HCT116 (cell line): Measurements from ENCODE around the gene DHRS7. TPM values are rescaled to one million over a fixed set of nuclear protein-coding genes. Genes with fewer than 3 reads are reported as not detected.

Experiments
- ATAC-seq: fragments of 200-7000 bp; cut with Tn5 transposase; 2 replicates; pipeline ENCODE4 v1.9.1; 2020; ENCODE audit warnings: mild to moderate bottlenecking, moderate library complexity
- BruUV-seq: library from RNA; stranded (reverse); fragments of 400-500 nt; replicated peaks from 2 replicates; lab custom pipeline; 2021; lab: Mats Ljungman, UMichigan
- CTCF ChIA-PET: fragments of 300-600 bp; sonication (Branson Sonifier 250); formaldehyde crosslinking; loops from one replicate; lab custom pipeline; 2021; ENCODE audit warnings: antibody characterized with exemption; lab: Charles Lee
- POLR2A ChIA-PET: fragments of 300-600, 350-600 bp; sonication (Branson Sonifier 250); formaldehyde crosslinking; loops from one replicate; lab custom pipeline; 2021; ENCODE audit warnings: antibody characterized with exemption; lab: Charles Lee
- RAD21 ChIA-PET, 2 experiments: fragments of 300-600 bp; sonication (Branson Sonifier 250); formaldehyde crosslinking; loops; one replicate each; lab custom pipeline; 2023; ENCODE audit warnings: low total read pairs in 2 of 2; ENCODE audit not compliant: uncharacterized antibody in 2 of 2, unreplicated experiment in 2 of 2, low non-redundant PET in 1 of 2; lab: Charles Lee
- DNase-seq: peaks from one replicate; pipeline ENCODE4 v3.0.0-alpha.2; 2010; ENCODE audit warnings: low read depth, low spot score
- H2AFZ ChIP-seq: fragments of 200-600 bp; shearing (Covaris generic), sonication (generic); 2 replicates; pipeline ENCODE4 v1.6.1; 2017; ENCODE audit warnings: low read depth, mixed run types, mixed read lengths, antibody characterized with exemption, low read length; ENCODE audit not compliant: poor library complexity, severe bottlenecking
- H3K27ac ChIP-seq: 2 replicates; pipeline ENCODE4 v1.5.1; 2012; ENCODE audit warnings: low read depth, low read length
- H3K27me3 ChIP-seq: fragments of 200-600 bp; sonication (generic); 2 replicates; pipeline ENCODE4 v1.6.1; 2016; ENCODE audit warnings: mixed run types, low read length, mixed read lengths; ENCODE audit not compliant: insufficient read depth
- H3K36me3 ChIP-seq, 2 experiments: fragments of 200-500 bp in 1 of 2; fragments of 200-600 bp in 1 of 2; sonication (Bioruptor generic) in 1 of 2; sonication (generic) in 1 of 2; 2 replicates each; pipeline versions ENCODE4 v1.5.1 to v1.6.1; 2014 to 2016; ENCODE audit warnings: low read length in 2 of 2, inconsistent platforms in 1 of 2, mixed read lengths in 1 of 2, mixed run types in 1 of 2; ENCODE audit not compliant: insufficient read depth in 2 of 2, control insufficient read depth in 1 of 2
- H3K4me1 ChIP-seq, 2 experiments: fragments of 200-600 bp in 1 of 2; sonication (generic) in 1 of 2; 2 replicates each; pipeline versions ENCODE4 v1.5.1 to v1.6.1; 2012 to 2017; ENCODE audit warnings: low read length in 2 of 2, inconsistent platforms in 1 of 2, mild to moderate bottlenecking in 1 of 2, mixed read lengths in 1 of 2, mixed run types in 1 of 2, moderate library complexity in 1 of 2; ENCODE audit not compliant: insufficient read depth in 2 of 2, control insufficient read depth in 1 of 2
- H3K4me2 ChIP-seq: fragments of 200-600 bp; sonication (generic); 2 replicates; pipeline ENCODE4 v1.6.1; 2017; ENCODE audit warnings: mixed run types, low read length, mixed read lengths
- H3K4me3 ChIP-seq, 2 experiments: fragments of 200-600 bp in 1 of 2; sonication (generic) in 1 of 2; replicated peaks in 1 of 2; 2 replicates each; pipeline ENCODE4 v1.5.1; 2011 to 2016; ENCODE audit warnings: low read length in 2 of 2, control low read depth in 1 of 2, low read depth in 1 of 2, mild to moderate bottlenecking in 1 of 2, mixed read lengths in 1 of 2, mixed run types in 1 of 2
- H3K79me2 ChIP-seq: fragments of 200-600 bp; sonication (generic); 2 replicates; pipeline ENCODE4 v1.6.1; 2017; ENCODE audit warnings: mild to moderate bottlenecking, mixed run types, low read length, moderate library complexity, mixed read lengths; ENCODE audit not compliant: insufficient read depth
- H3K9ac ChIP-seq: fragments of 200-600 bp; sonication (generic); 2 replicates; pipeline ENCODE4 v1.6.1; 2016; ENCODE audit warnings: low read length, mixed read lengths
- H3K9me2 ChIP-seq: fragments of 200-600 bp; sonication (generic), shearing (Covaris generic); 2 replicates; pipeline ENCODE4 v1.6.1; 2017; ENCODE audit warnings: mixed run types, mild to moderate bottlenecking, moderate library complexity; ENCODE audit not compliant: insufficient read depth
- H3K9me3 ChIP-seq, 2 experiments: fragments of 200-500 bp in 1 of 2; fragments of 200-600 bp in 1 of 2; sonication (Bioruptor generic) in 1 of 2; sonication (generic) in 1 of 2; 2 replicates each; pipeline ENCODE4 v1.6.1; 2014 to 2017; ENCODE audit warnings: low read length in 2 of 2, mixed read lengths in 2 of 2, inconsistent platforms in 1 of 2, low read depth in 1 of 2, mild to moderate bottlenecking in 1 of 2, mixed run types in 1 of 2, moderate library complexity in 1 of 2; ENCODE audit not compliant: control insufficient read depth in 1 of 2, insufficient read depth in 1 of 2
- H4K20me1 ChIP-seq: fragments of 200-600 bp; sonication (generic), shearing (Covaris generic); 2 replicates; pipeline ENCODE4 v1.6.1; 2017; ENCODE audit warnings: mixed run types, mild to moderate bottlenecking, moderate library complexity; ENCODE audit not compliant: insufficient read depth
- CEBPB ChIP-seq: IDR thresholded peaks from 2 replicates; pipeline ENCODE4 v1.6.1; 2012; ENCODE audit warnings: low read depth
- EGR1 ChIP-seq: IDR thresholded peaks from 2 replicates; pipeline ENCODE4 v1.6.1; 2012; ENCODE audit warnings: low read depth
- ELF1 ChIP-seq: IDR thresholded peaks from 2 replicates; pipeline ENCODE4 v1.6.1; 2012; ENCODE audit warnings: low read depth, borderline replicate concordance
- EZH2 ChIP-seq: fragments of 200-600 bp; sonication (generic); IDR thresholded peaks from 2 replicates; pipeline ENCODE4 v1.6.1; 2017; ENCODE audit warnings: antibody characterized with exemption, mixed run types
- EZH2phosphoT487 ChIP-seq: fragments of 200-600 bp; IDR thresholded peaks from 2 replicates; pipeline ENCODE4 v1.6.1; 2018; ENCODE audit warnings: antibody characterized with exemption, borderline replicate concordance
- FOSL1 ChIP-seq: IDR thresholded peaks from 2 replicates; pipeline ENCODE4 v1.6.1; 2012; ENCODE audit warnings: low read depth
- JUND ChIP-seq: IDR thresholded peaks from 2 replicates; pipeline ENCODE4 v1.6.1; 2012
- POLR2A ChIP-seq: IDR thresholded peaks from 2 replicates; pipeline ENCODE4 v1.7.0; 2011; ENCODE audit warnings: borderline replicate concordance; ENCODE audit not compliant: insufficient read depth, insufficient read length; ENCODE audit errors: extremely low read depth
- POLR2AphosphoS5 ChIP-seq: IDR thresholded peaks from 2 replicates; pipeline ENCODE4 v1.6.1; 2011; ENCODE audit warnings: mild to moderate bottlenecking, low read depth, low read length, moderate library complexity
- RAD21 ChIP-seq: IDR thresholded peaks from 2 replicates; pipeline ENCODE4 v1.6.1; 2012; ENCODE audit warnings: low read depth, mild to moderate bottlenecking
- TCF7L2 ChIP-seq: IDR thresholded peaks from 2 replicates; pipeline ENCODE4 v1.7.0; 2011; ENCODE audit warnings: borderline replicate concordance, inconsistent platforms; ENCODE audit not compliant: insufficient read depth, insufficient read length; ENCODE audit errors: extremely low read depth
- YY1 ChIP-seq: IDR thresholded peaks from 2 replicates; pipeline ENCODE4 v1.6.1; 2011; ENCODE audit warnings: low read length, low read depth, moderate library complexity, mild to moderate bottlenecking; ENCODE audit not compliant: insufficient replicate concordance; ENCODE audit errors: extremely low read depth
- intact Hi-C: fragments of 100-400 bp; cut with micrococcal nuclease; formaldehyde crosslinking; loops from 2 replicates; pipeline ENCODE4 v1.10.0; 2022
- total RNA-seq: library from RNA; stranded (reverse); gene quantifications from one replicate; pipeline ENCODE4 v1.2.1, GENCODE V29; 2021; ENCODE audit not compliant: unreplicated experiment
- TF ChIP-seq, protein P1 (sequence below): IDR thresholded peaks from 2 replicates; pipeline ENCODE4 v1.6.1; 2012
- TF ChIP-seq, protein P2 (sequence below): IDR thresholded peaks from 2 replicates; pipeline ENCODE4 v1.6.1; 2012
- TF ChIP-seq, protein P3 (sequence below): IDR thresholded peaks from 2 replicates; pipeline ENCODE4 v1.6.1; 2011; ENCODE audit warnings: mild to moderate bottlenecking, low read length, moderate library complexity; ENCODE audit not compliant: insufficient replicate concordance; ENCODE audit errors: extremely low read depth
- TF ChIP-seq, protein P4 (sequence below), 3 experiments: fragments of 200-600 bp in 1 of 3; sonication (generic) in 1 of 3; IDR thresholded peaks in 2 of 3; conservative IDR thresholded peaks in 1 of 3; 2 replicates each; pipeline ENCODE4 v1.5.1; 2012 to 2017; ENCODE audit warnings: low read depth in 2 of 3, low read length in 2 of 3, antibody characterized with exemption in 1 of 3, borderline replicate concordance in 1 of 3, control low read depth in 1 of 3, mild to moderate bottlenecking in 1 of 3, mixed read lengths in 1 of 3, mixed run types in 1 of 3, moderate library complexity in 1 of 3; ENCODE audit not compliant: insufficient read depth in 1 of 3

DHRS7 gene
- total RNA-seq, 1 experiment from 2014 or later = 43.8 TPM

DNA sequence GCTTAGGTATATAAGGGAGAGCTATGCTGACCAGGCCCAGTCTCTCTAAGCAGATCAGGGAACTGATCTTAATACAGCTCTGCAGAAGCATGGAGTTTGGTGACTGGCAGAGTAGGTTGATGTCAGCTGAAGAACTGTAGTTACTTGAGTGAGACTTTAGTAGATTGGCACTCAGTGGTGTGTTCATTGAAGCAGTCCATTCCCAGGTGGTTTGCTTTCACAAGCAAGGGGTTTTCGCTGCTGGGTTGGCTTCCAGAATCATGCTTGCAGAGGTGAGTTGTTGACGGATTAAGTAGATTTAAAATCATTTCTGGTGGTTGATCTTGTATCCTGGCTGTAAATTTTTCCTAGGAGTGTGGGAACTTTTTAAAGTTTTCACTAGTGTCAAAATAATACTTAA, 6.5 kb upstream of the DHRS7 start:
- RAD21 ChIA-PET = no interaction called here
- peaks cover 0 to 9% of the 10 kb centered on the region in 2 experiments; a peak in 1 of 4 replicates for H3K4me1 ChIP-seq
- no peak overlapping the region for H3K4me2 ChIP-seq
- H3K27ac ChIP-seq = no peak overlapping the region
- POLR2A ChIA-PET = no interaction called here
- ATAC-seq (no peak), DNase-seq (no peak)
- no peaks in the 10 kb centered on the region for H3K79me2 ChIP-seq
- CTCF ChIA-PET = no interaction called here
- H3K9me3 ChIP-seq = no peaks in the 10 kb centered on the region
- intact Hi-C loops = no loop called here
- no peak for TF ChIP-seq RAD21
- H3K9me2 ChIP-seq = no peaks in the 10 kb centered on the region
- H3K4me3 ChIP-seq = no peak overlapping the region
- no peaks in the 10 kb centered on the region for H4K20me1 ChIP-seq
- no peaks in the 10 kb centered on the region for H3K36me3 ChIP-seq
- no peak overlapping the region for H2AFZ ChIP-seq
- no TSS peak for BruUV-seq
- H3K27me3 ChIP-seq = no peaks in the 10 kb centered on the region
- H3K9ac ChIP-seq = no peak overlapping the region

DNA sequence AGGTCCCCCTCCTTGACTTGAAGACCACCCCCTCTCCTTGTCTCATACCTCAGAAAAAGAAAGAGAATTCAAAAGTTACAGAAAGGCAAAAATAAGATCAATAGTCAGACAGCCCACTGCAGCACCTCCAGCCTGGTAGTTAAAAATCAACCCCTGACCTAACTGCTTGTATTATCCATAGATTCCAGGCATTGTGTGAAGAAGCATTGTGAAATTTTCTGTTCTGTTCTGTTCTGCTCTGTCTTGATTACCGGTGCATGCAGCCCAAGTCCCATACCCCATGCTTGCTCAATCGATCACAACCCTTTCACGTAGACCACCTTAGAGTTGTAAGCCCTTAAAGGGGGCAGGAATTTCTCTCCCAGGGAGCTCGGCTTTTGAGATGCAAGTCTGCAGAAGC, 5.8 kb upstream of the DHRS7 start:
- Histone ChIP-seq H3K4me3 (no peak overlapping the region), H3K4me2 (no peak overlapping the region), H3K79me2 (no peaks in the 10 kb centered on the region), H2AFZ (no peak overlapping the region), H3K9ac (no peak overlapping the region), H3K9me2 (no peaks in the 10 kb centered on the region), H3K9me3 (no peaks in the 10 kb centered on the region), H4K20me1 (no peaks in the 10 kb centered on the region), H3K4me1 (peaks cover 2 to 14% of the 10 kb centered on the region in 2 experiments; a peak in 3 of 4 replicates), H3K27me3 (no peaks in the 10 kb centered on the region), H3K27ac (no peak overlapping the region), H3K36me3 (no peaks in the 10 kb centered on the region)
- intact Hi-C loops = no loop called here
- CTCF ChIA-PET = no interaction called here
- no TSS peak for BruUV-seq
- RAD21 ChIA-PET = no interaction called here
- no peak for ATAC-seq
- DNase-seq = no peak
- TF ChIP-seq, protein P1, sequence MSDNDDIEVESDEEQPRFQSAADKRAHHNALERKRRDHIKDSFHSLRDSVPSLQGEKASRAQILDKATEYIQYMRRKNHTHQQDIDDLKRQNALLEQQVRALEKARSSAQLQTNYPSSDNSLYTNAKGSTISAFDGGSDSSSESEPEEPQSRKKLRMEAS = no peak
- TF ChIP-seq EGR1 = no peak
- no peak for TF ChIP-seq FOSL1
- no peak for TF ChIP-seq EZH2phosphoT487
- TF ChIP-seq, protein P2, sequence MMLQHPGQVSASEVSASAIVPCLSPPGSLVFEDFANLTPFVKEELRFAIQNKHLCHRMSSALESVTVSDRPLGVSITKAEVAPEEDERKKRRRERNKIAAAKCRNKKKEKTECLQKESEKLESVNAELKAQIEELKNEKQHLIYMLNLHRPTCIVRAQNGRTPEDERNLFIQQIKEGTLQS = no peak
- no peak for TF ChIP-seq TCF7L2
- TF ChIP-seq POLR2AphosphoS5 = no peak
- TF ChIP-seq YY1 = no peak
- no peak for TF ChIP-seq EZH2
- TF ChIP-seq ELF1 = no peak
- TF ChIP-seq, protein P3, sequence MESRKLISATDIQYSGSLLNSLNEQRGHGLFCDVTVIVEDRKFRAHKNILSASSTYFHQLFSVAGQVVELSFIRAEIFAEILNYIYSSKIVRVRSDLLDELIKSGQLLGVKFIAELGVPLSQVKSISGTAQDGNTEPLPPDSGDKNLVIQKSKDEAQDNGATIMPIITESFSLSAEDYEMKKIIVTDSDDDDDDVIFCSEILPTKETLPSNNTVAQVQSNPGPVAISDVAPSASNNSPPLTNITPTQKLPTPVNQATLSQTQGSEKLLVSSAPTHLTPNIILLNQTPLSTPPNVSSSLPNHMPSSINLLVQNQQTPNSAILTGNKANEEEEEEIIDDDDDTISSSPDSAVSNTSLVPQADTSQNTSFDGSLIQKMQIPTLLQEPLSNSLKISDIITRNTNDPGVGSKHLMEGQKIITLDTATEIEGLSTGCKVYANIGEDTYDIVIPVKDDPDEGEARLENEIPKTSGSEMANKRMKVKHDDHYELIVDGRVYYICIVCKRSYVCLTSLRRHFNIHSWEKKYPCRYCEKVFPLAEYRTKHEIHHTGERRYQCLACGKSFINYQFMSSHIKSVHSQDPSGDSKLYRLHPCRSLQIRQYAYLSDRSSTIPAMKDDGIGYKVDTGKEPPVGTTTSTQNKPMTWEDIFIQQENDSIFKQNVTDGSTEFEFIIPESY = no peak
- TF ChIP-seq JUND = no peak
- TF ChIP-seq, protein P4, sequence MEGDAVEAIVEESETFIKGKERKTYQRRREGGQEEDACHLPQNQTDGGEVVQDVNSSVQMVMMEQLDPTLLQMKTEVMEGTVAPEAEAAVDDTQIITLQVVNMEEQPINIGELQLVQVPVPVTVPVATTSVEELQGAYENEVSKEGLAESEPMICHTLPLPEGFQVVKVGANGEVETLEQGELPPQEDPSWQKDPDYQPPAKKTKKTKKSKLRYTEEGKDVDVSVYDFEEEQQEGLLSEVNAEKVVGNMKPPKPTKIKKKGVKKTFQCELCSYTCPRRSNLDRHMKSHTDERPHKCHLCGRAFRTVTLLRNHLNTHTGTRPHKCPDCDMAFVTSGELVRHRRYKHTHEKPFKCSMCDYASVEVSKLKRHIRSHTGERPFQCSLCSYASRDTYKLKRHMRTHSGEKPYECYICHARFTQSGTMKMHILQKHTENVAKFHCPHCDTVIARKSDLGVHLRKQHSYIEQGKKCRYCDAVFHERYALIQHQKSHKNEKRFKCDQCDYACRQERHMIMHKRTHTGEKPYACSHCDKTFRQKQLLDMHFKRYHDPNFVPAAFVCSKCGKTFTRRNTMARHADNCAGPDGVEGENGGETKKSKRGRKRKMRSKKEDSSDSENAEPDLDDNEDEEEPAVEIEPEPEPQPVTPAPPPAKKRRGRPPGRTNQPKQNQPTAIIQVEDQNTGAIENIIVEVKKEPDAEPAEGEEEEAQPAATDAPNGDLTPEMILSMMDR (IDR thresholded peaks at IDR 0.05 in 2 of 3, conservative IDR thresholded peaks at IDR 0.05 in 1 of 3; ENCODE audit: borderline replicate concordance in 1 of 3, insufficient read depth in 1 of 3, low read depth in 2 of 3, low read length in 2 of 3) = no peak
- no peak for TF ChIP-seq POLR2A
- TF ChIP-seq CEBPB = no peak
- POLR2A ChIA-PET = no interaction called here
